Activated CD8-positive, alpha-beta memory T cell treated with anti-CD3 and anti-CD28 coated beads for 48 hours (primary cell): ENCODE data around the gene ENTPD6.
A peak's percentile ranks its signal among the peaks of the same experiment; 100 is the strongest.
"Not testable (repeated sequence)": the region's sequence is repeated elsewhere in the genome, so short reads cannot be mapped to it uniquely, and the experiment has no call there.

Experiments
- DNase-seq, 3 experiments: peaks; one replicate each; pipeline ENCODE4 v3.0.0-alpha.2; 2020; ENCODE audit warnings: low read depth in 2 of 3, low spot score in 2 of 3

ENTPD6 gene

DNA sequence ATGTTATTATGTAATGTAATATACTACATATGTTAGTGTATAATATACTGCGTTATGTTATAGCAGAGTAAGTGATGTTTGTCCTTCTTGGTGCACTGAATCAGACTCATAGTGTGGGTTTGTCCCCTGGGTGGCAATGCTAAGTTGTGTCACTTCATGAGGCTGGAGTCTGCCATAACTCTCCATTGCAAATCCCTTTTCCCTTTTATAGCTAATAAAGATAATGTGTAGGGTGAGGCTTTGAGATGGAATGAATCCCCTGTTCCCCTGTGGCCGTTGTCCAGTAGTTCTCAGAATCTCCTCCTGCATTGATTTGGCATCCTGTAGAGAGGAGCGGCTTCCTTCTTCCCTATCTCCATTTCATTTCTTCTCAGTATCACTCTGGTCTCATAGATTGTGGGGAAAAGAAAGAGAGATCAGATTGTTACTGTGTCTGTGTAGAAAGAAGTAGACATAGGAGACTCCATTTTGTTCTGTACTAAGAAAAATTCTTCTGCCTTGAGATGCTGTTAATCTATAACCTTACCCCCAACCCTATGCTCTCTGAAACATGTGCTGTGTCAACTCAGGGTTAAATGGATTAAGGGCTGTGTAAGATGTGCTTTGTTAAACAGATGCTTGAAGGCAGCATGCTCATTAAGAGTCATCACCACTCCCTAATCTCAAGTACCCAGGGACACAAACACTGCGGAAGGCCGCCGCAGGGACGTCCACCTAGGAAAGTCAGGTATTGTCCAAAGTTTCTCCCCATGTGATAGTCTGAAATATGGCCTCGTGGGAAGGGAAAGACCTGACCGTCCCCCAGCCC, 45.5 kb downstream of the ENTPD6 start:
- DNase-seq = not testable (repeated sequence)

GRCh38 chr20:25241659-25241955, 46.1 kb downstream of the ENTPD6 start:
- not testable (repeated sequence) for DNase-seq

DNA sequence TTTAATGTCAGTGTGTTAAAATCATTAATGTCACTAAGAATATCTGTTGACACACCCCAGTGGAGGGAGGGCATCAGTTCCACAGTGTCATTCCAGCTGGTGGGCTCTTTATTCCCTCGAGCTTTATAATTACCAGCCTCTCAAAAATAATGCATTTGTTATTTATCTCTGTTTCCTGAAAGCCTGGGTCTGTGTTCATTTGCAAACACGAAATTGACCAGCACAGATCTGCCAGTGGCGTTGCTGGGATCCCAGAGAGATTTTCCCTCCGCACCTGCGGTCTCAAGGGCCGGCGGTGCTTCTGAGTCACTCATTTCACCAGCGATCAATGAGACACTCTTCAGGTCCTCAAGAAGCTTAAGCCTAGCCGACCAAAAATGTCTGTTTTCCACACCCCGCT, 46.7 kb downstream of the ENTPD6 start:
- DNase-seq = no peak

DNA sequence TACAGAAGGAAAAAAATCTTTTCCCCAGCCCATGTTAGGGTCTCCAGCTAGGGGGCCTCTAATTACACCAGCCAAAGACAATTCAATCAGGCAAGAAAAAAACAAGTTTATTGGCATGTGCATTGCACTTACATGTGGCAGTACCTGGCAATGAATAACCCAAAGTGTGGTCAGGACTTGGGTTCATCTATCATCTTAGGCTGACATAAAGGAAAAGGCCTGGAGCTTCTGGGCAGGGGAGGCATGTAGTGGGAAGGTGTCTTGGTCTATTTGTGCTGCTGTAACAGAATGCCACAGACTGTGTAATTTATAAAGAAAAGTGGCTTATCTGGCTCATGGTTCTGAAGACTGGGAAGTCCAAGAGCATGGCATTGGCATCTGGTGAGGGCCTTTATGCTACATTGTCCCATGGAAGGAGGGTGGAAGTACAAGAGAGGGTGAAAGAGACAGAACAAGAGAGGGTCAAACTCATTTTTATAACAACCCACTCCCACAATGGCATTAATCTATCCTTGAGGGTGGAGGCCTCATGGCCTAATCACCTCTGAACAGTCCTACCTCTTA, 48.0 kb downstream of the ENTPD6 start:
- no peak for DNase-seq

DNA sequence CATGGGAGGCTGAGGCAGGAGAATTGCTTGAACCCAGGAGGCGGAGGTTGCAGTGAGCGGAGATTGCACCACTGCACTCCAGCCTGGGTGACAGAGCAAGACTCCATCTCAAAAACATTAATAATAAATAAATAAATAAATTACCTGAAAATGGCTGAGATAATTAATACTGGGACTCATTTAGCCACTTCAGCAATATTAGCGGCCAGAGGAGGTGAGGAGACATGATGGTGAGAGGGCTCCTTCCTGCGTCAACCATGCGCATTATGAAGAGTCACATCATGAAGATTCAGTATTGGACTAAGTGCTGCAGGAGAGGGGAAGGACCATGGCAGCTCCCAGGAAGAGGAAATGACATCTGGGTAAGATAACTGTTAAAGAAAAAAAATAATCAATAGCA, 49.5 kb downstream of the ENTPD6 start:
- DNase-seq = no peak

- DNase-seq = no peak
These were observed 49.9 kb downstream of the ENTPD6 start for GRCh38 chr20:25245461-25245860.

DNA sequence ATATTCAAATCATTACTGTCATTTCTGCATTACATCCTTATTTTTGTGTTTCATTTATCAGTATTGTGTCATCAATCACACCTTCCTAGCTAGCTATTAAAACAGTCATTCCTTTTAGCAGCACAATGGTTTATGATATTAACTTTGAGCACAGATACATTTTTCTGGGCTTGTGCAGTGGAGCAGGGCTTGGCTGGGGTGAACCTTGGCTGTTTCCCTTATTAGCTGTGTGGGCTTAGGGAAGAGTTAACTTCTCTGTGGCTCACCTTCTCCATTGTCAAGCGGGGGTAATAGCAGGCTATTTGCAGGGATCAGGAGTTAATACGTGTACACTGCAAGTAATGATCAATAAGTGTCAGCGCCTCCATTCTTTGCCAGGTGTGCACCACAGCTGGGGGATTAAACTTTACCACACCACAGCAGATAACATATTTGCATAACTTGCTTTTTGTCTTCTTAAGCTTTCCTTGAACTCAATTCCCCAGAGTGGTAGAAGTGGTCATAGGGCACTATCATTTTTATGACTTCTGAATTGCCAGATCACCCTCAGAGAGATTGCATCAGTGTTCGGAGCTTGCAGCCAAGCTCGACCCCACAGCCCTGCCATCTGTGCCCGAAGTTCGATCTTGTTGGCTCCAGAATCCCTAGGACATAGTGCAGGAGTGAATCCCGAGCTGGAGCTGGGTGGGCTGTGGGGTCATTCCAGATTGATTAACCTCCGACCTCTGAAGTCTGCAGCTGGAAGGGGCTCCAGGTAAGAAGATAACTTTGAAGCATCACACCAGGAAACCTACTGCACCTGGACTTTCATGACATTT, 50.9 kb downstream of the ENTPD6 start:
- DNase-seq = no peak

DNA sequence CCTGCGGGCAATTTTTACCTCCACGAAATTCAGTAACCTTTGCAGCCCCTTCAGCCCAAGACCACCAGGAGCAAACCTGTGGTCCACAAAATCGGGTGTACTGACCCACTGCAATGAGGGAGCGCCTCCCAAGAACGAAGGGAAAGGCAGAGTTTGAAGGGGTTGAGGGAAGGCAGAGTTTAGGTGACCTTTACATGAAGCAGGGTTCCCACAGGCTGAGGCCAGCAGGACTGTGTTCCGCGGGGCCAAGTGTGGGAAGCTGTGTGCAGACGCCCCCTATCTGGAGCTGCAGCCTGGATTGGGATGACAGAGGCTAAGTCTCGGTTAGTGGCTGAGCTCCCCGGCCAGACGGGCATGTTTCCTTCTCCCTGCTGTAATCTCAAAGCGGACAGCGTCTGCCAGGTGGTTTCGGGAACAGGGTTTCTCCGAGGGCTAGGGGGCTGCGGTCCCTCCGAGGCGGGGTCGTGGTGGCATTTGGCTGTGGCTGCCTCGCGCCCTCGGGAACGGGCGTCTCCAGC, 51.5 kb downstream of the ENTPD6 start:
- no peak for DNase-seq

- no peak for DNase-seq
These were observed 52.0 kb downstream of the ENTPD6 start for GRCh38 chr20:25247518-25247955.

GRCh38 chr20:25247956-25248785, 52.7 kb downstream of the ENTPD6 start, which contains the start of gene PYGB:
TSS of gene PYGB (plus strand) at chr20:25248085. CDS start at chr20:25248179, 94 bp downstream.
- peak; percentile 41 to 66 (median 55) for DNase-seq

- DNase-seq = no peak
These were observed 53.3 kb downstream of the ENTPD6 start for GRCh38 chr20:25248786-25249172.

- no peak for DNase-seq
These were observed 53.9 kb downstream of the ENTPD6 start for GRCh38 chr20:25249198-25249931.

GRCh38 chr20:25250508-25250907, 55.0 kb downstream of the ENTPD6 start:
- no peak for DNase-seq

- DNase-seq = no peak
These were observed 55.5 kb downstream of the ENTPD6 start for GRCh38 chr20:25251019-25251418.

- DNase-seq = no peak
These were observed 56.0 kb downstream of the ENTPD6 start for GRCh38 chr20:25251558-25251957.

GRCh38 chr20:25252230-25252651, 56.7 kb downstream of the ENTPD6 start:
- no peak for DNase-seq

GRCh38 chr20:25252686-25253421, 57.3 kb downstream of the ENTPD6 start:
- DNase-seq = no peak

DNA sequence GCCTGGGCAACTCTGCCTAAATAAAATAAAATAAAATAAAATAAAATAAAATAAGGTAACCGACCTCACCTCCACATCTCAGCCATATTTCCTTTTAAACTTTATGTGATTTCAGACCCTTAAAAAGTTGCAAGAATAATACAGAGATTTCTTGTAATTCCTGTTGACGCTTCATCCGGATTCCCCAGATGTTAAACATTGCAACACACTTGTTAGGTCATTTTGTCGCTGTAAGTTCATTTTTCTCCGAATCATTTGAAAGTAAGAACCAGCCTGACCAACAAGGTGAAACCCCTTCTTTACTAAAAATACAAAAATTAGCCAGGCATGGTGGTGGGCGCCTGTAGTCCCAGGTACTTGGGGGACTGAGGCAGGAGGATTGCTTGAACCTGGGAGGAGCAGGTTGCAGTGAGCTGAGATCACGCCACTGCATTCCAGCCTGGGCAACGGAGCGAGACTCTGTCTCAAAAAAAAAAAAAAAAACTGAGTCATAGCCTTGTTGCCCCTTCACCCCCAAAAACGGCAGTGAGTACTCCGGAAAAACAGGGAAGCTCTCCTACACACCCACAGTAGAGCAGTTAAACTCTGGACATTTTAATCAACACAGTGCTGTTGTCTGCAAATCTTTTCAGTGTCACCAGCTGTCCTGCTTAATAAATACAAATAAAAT, 58.2 kb downstream of the ENTPD6 start:
- no peak for DNase-seq

- DNase-seq = no peak
These were observed 59.1 kb downstream of the ENTPD6 start for GRCh38 chr20:25254571-25254970.
